Midbrain (tissue), 1 donor: ENCODE results near the gene PSMB11.

Source experiments
- DNase-seq: peaks from one replicate; lab custom pipeline; 2025; lab: John Stamatoyannopoulos, UW

Gene PSMB11

GRCh38 chr14:23044840-23045239 lies 2.8 kb downstream of the PSMB11 start:
- no peak for DNase-seq

- no peak for DNase-seq
Observed at GRCh38 chr14:23045419-23046357, 3.7 kb downstream of the PSMB11 start.

DNA sequence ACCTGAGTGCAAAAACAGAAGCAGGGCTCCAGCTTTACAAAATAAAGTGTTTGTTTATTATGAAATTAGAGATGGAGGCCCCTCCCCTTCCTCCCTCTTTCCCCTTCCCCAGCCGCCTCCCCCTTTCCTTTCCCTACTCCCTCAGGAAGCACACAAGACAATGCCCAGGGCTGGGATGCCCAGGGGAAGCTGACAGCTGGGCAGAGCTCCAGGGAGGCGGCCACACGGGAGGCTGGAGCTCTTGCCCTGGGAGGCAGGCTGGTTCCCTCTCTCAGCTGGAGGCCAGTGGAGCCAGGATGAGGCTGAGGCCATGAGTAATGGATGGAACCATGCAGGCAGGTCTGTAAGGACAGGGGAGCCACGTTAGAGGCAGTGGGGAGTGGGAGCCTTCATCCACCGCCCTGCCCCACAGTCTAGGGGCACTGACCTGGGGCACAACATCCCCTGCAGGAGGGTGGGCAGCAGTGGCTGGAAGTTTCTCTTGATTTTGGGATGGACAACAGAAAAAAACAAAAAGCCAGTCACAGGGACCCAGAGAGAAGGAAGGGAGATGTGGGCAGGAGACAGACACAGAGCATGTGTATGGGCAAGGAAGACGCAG lies 5.1 kb downstream of the PSMB11 start:
- DNase-seq: no peak

GRCh38 chr14:23047751-23048693 lies 6.0 kb downstream of the PSMB11 start:
- no peak for DNase-seq

GRCh38 chr14:23049011-23049410 lies 7.0 kb downstream of the PSMB11 start:
- no peak for DNase-seq

GRCh38 chr14:23051141-23052057 lies 9.4 kb downstream of the PSMB11 start:
- DNase-seq: no peak

DNA sequence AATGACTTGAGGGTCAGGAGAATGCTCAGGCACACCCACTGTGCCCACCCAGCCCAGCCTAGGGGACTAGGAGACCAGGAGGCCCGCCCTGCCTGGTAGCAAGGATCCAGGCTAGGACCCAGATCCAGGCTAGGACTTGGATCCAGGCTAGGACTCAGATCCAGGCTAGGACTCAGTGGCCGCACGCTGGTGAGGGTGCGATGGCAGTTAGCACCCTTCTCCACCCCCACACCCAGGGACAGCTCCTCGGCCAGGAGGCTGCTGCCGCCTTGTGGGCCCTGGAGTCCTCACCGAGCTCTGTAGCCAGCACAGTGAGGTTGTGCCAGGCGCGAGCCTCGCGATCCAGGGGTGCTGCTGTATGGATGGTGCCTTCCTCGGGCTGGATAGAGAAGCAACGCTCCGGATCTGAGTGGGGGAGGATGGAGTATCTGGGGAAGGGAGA lies 10.2 kb downstream of the PSMB11 start:
- no peak for DNase-seq

GRCh38 chr14:23052671-23053070 lies 10.7 kb downstream of the PSMB11 start:
- DNase-seq: no peak

DNA sequence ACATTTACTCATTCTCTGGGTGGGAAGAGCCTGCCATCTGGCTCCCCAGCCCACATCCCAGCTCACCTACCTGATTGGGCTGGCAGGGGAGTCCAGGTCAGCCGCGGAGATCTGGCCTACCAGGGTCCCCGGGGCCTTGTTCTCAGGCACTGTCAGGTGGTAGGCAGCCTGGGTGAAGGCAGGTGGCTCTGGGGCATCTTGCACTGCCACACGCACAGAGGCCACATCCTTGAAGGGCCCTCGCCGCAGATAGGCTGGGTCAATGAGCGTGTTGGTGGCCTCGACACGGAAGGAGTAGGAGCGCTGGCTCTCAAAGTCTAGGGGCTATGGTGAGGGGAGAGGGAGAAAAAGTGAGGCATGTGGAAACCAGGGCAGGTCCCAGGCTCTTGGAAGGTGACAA lies 11.4 kb downstream of the PSMB11 start:
- DNase-seq: no peak

GRCh38 chr14:23054000-23054811 lies 12.2 kb downstream of the PSMB11 start:
- DNase-seq: no peak

- no peak for DNase-seq
Observed at GRCh38 chr14:23055147-23055550, 13.1 kb downstream of the PSMB11 start.

DNA sequence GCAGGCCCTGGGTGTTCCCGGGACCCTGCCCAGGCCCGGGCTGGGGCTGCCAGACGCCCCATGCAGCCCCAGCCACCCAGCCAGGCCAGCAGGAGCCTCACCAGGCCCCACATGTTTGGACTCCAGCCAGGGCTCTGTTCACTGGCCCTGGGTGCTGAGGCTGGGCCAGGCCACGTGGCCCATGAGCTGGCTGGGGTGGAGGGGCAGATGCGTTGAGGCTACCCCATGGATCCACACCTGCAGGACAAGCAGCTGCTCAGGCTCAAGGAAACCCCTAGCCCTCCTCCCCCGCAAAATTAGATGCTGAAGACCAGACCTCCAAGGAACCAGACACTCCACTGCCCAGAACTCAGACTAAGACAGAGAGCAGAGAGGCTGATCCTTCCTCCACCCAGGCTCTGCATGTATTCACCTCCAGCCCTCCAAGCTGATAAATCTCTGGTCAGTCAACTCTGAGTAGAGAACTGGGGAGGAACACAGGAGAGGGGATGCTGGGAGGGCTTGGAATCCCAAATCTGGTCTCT lies 13.7 kb downstream of the PSMB11 start:
- DNase-seq: no peak

DNA sequence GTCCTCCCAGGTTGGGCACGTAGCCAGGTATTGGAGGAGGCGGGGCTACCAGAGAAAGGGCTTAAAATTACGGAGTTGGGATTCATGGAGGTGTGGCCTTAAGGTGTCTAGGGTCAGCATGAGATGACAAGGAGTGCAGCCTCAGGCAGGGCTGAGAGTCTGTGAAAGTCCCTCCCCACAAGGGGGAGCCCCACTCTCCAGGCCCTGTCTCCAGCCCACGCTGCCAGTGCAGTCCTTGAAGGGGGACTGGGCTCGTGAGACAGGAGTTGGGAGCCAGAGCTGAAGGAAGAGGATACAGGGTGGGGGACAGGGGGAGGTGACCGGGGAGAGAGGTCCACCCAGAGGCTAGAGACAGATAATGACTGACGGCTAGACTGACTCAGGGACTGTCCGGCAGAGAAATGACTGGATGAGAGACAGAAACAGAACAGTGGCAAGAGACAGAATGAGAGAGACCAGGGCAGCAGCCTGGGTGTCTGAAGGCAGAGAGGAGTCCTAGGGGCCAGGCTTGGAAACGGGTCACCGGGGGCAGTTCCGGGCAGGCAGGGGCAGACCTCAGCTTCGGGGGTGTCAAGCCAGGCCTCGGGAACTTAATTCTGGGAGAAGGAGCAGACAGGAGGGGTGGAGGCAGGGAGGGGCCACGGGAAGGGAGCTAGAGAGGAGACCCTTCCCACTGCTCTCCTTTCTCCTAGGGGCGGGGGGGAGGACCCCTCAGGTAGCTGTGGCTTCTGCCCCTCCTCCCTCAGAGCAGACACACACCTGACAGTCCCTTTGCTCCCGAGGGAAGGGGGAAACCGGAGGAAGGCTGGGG lies 14.3 kb downstream of the PSMB11 start:
- DNase-seq: no peak

- DNase-seq: no peak
Observed at GRCh38 chr14:23056956-23057756, 15.1 kb downstream of the PSMB11 start, which contains the start of gene CDH24. Gene CDH24 (minus strand): TSS chr14:23057520. CDS start chr14:23055733, 1,787 bp downstream.

GRCh38 chr14:23057757-23058653 lies 16.0 kb downstream of the PSMB11 start:
- no peak for DNase-seq

DNA sequence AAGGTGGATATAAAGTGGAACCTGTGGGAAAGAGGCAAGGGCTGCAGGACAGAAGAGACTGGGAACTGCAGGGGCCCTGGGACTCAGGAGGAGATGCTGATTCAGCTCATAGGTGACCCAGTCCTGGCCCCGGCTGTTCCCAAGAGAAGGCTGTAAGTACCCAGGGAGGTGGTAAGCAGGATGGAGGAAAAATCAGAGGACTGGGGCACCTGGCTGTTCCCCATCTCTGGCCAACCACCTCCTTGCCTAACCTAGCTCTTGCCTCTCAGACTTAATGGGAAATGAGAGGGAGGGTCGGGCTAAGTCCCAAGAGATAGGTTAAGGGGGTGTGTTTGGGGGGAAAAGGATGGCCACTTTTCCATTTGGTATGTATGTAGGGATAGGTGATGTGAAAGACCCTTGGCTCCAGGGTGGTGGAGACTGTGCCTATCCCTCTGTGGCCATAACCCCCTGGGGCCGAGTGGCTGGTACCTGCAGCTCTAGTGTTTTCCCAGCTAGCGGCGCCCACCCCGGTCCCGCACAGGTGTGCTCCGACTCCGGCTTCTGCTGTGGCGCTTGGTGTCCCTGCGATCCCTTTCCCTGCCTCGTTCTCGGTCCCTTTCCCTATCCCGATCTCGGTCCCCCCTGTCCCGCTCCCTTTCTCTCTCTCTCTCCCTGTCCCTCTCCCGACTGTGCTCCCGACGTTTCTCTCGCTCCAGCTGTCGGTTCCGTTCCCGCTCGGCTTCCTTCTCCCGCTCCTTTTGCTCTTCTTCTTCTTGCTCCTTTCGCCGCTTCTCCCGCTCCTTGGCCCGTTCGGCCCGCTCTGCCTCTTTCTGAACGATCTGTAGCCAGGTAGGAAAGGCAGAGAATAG lies 16.9 kb downstream of the PSMB11 start:
- no peak for DNase-seq
